GM18517 (cell line): Measurements from ENCODE around the gene NUP98.
"Not testable (repeated sequence)": the region's sequence is repeated elsewhere in the genome, so short reads cannot be mapped to it uniquely, and the experiment has no call there.

ENCODE experiments used
- ATAC-seq: cut with Tn5 transposase; IDR thresholded peaks from one replicate; pipeline ENCODE4 v1.9.1; 2021; ENCODE audit warnings: mild to moderate bottlenecking, moderate library complexity; ENCODE audit not compliant: unreplicated experiment

NUP98 gene

GRCh38 chr11:3645552-3645951, 151.8 kb downstream of the NUP98 start:
- no peak for ATAC-seq

GRCh38 chr11:3644817-3645235, 152.5 kb downstream of the NUP98 start, which contains the start of gene ART1:
ART1 (plus strand) TSS chr11:3645128; CDS start chr11:3659214, 14,086 bp downstream.
- no peak for ATAC-seq

- ATAC-seq, result not testable (repeated sequence)
Measured at GRCh38 chr11:3643102-3643546, 154.2 kb downstream of the NUP98 start.

- no peak for ATAC-seq
Measured at GRCh38 chr11:3642071-3642951, 155.0 kb downstream of the NUP98 start.

GRCh38 chr11:3641701-3642070, 155.7 kb downstream of the NUP98 start, which contains the start of gene ART5:
ART5 (minus strand) TSS chr11:3641992; CDS start chr11:3641862, 130 bp downstream.
- ATAC-seq, result no peak

GRCh38 chr11:3641191-3641590, 156.2 kb downstream of the NUP98 start:
- no peak for ATAC-seq

GRCh38 chr11:3639841-3640240, 157.5 kb downstream of the NUP98 start:
- ATAC-seq, result no peak

- no peak for ATAC-seq
Measured at GRCh38 chr11:3638513-3638912, 158.8 kb downstream of the NUP98 start.

GRCh38 chr11:3637201-3637600, 160.2 kb downstream of the NUP98 start:
- ATAC-seq, result no peak

- ATAC-seq, result no peak
Measured at GRCh38 chr11:3635641-3636375, 161.5 kb downstream of the NUP98 start.

- no peak for ATAC-seq
Measured at GRCh38 chr11:3632070-3632660, 165.2 kb downstream of the NUP98 start.

- ATAC-seq, result no peak
Measured at GRCh38 chr11:3631331-3631730, 166.0 kb downstream of the NUP98 start.

- no peak for ATAC-seq
Measured at GRCh38 chr11:3627291-3627690, 170.1 kb downstream of the NUP98 start.

- ATAC-seq, result no peak
Measured at GRCh38 chr11:3626250-3626960, 170.9 kb downstream of the NUP98 start.
